ENCODE measurements around the gene WDR59.

Gene WDR59

GRCh38 chr16:75011634-75012307, 26.8 kb upstream of the WDR59 start:
- Histone ChIP-seq H3K9me3 (ENCODE audit: control insufficient read depth, insufficient read depth, low read length) (no peaks in the 10 kb centered on the region), H3K36me3 (ENCODE audit: control insufficient read depth, insufficient read depth, low read length) (no peaks in the 10 kb centered on the region), H3K4me3 (ENCODE audit: low read length) (no peak overlapping the region), H3K27me3 (ENCODE audit: control insufficient read depth, insufficient read depth, low read length) (no peaks in the 10 kb centered on the region), H3K27ac (ENCODE audit: low read length) (no peak overlapping the region), H3K4me1 (ENCODE audit: control insufficient read depth, insufficient read depth, low read length) (peaks cover 3% of the 10 kb centered on the region; the same call in 1 of the 2 replicates)
- DNase-seq (ENCODE audit: low read depth, low spot score), result no peak
- WGBS (ENCODE audit: insufficient coverage, insufficient read length), result no CpG with 5 or more reads among the region's 3 CpGs

DNA sequence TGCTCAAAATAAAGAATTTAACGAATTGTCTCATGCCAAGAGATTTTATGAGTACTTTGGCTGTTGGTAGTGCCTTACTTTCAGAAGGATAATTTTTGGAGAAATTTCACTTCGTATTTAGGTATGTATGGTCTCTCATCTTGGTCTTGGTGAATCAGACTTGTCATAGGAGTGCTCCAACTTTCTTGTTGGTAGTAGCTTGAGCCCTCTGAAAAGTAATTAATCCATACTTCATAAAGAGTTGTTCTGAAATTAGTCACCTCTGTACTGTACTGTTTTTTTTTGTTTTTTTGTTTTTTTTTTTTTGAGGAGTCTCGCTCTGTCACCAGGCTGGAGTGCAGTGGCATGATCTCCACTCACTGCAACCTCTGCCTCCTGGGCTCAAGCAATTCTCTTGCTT, 25.5 kb upstream of the WDR59 start:
- Histone ChIP-seq H3K9me3 (ENCODE audit: control insufficient read depth, insufficient read depth, low read length) (no peaks in the 10 kb centered on the region), H3K27ac (ENCODE audit: low read length) (no peak overlapping the region), H3K4me3 (ENCODE audit: low read length) (no peak overlapping the region), H3K4me1 (ENCODE audit: control insufficient read depth, insufficient read depth, low read length) (peaks cover 3% of the 10 kb centered on the region; the same call in 1 of the 2 replicates), H3K27me3 (ENCODE audit: control insufficient read depth, insufficient read depth, low read length) (no peaks in the 10 kb centered on the region), H3K36me3 (ENCODE audit: control insufficient read depth, insufficient read depth, low read length) (no peaks in the 10 kb centered on the region)
- WGBS (ENCODE audit: insufficient coverage, insufficient read length), result no CpG with 5 or more reads among the region's 3 CpGs
- DNase-seq (ENCODE audit: low read depth, low spot score), result no peak

GRCh38 chr16:75007443-75007842, 22.5 kb upstream of the WDR59 start:
- Histone ChIP-seq H3K36me3 (ENCODE audit: control insufficient read depth, insufficient read depth, low read length) (no peaks in the 10 kb centered on the region), H3K4me3 (ENCODE audit: low read length) (no peak overlapping the region), H3K4me1 (ENCODE audit: control insufficient read depth, insufficient read depth, low read length) (peaks cover 3% of the 10 kb centered on the region; the same call in 1 of the 2 replicates), H3K27ac (ENCODE audit: low read length) (no peak overlapping the region), H3K9me3 (ENCODE audit: control insufficient read depth, insufficient read depth, low read length) (no peaks in the 10 kb centered on the region), H3K27me3 (ENCODE audit: control insufficient read depth, insufficient read depth, low read length) (no peaks in the 10 kb centered on the region)
- no CpG with 5 or more reads among the region's 1 CpG for WGBS (ENCODE audit: insufficient coverage, insufficient read length)
- DNase-seq (ENCODE audit: low read depth, low spot score), result no peak

DNA sequence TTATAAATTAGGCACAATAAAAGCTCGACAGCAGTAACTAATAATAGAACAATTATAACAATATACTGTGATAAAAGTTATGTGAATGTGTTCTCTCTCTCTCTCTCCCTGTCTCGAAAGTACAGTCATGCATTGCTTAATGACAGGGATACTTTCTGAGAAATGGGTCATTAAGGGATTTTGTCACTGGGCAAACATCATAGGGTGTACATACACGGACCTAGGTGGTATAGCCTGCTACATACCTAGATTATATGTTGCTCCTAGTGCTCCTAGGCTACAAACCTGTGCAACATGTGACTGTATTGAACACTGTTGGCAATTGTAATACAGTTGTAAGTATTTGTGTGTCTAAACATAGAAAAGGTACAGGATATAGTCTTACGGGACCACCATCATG, 20.8 kb upstream of the WDR59 start:
- Histone ChIP-seq H3K4me1 (ENCODE audit: control insufficient read depth, insufficient read depth, low read length) (no peaks in the 10 kb centered on the region), H3K9me3 (ENCODE audit: control insufficient read depth, insufficient read depth, low read length) (no peaks in the 10 kb centered on the region), H3K27me3 (ENCODE audit: control insufficient read depth, insufficient read depth, low read length) (no peaks in the 10 kb centered on the region), H3K4me3 (ENCODE audit: low read length) (no peak overlapping the region), H3K27ac (ENCODE audit: low read length) (no peak overlapping the region), H3K36me3 (ENCODE audit: control insufficient read depth, insufficient read depth, low read length) (no peaks in the 10 kb centered on the region)
- WGBS (ENCODE audit: insufficient coverage, insufficient read length), result no CpG with 5 or more reads among the region's 4 CpGs
- no peak for DNase-seq (ENCODE audit: low read depth, low spot score)

DNA sequence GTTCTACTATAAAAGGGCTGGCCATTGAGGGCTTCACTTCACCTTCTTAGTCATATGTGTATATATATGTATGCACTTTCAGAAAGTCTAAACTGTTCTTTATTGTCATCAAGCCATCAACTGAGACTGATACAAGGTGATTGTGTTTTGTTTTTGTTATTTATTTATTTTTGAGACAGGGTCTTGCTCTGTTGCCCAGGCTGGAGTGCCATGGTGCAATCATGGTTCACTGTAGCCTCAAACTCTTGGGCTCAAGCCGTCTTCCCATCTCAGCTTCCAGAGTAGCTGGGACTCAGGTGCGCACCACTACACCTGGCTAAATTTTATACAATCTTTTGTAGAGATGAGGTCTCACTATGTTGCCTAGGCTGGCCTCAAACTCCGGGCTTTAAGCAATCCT, 19.5 kb upstream of the WDR59 start:
- Histone ChIP-seq H3K4me1 (ENCODE audit: control insufficient read depth, insufficient read depth, low read length) (peaks cover 2% of the 10 kb centered on the region; the same call in 1 of the 2 replicates), H3K9me3 (ENCODE audit: control insufficient read depth, insufficient read depth, low read length) (no peaks in the 10 kb centered on the region), H3K27ac (ENCODE audit: low read length) (no peak overlapping the region), H3K27me3 (ENCODE audit: control insufficient read depth, insufficient read depth, low read length) (no peaks in the 10 kb centered on the region; the same call in 1 of the 2 replicates), H3K4me3 (ENCODE audit: low read length) (no peak overlapping the region), H3K36me3 (ENCODE audit: control insufficient read depth, insufficient read depth, low read length) (no peaks in the 10 kb centered on the region)
- no peak for DNase-seq (ENCODE audit: low read depth, low spot score)
- WGBS (ENCODE audit: insufficient coverage, insufficient read length), result no CpG with 5 or more reads among the region's 3 CpGs

DNA sequence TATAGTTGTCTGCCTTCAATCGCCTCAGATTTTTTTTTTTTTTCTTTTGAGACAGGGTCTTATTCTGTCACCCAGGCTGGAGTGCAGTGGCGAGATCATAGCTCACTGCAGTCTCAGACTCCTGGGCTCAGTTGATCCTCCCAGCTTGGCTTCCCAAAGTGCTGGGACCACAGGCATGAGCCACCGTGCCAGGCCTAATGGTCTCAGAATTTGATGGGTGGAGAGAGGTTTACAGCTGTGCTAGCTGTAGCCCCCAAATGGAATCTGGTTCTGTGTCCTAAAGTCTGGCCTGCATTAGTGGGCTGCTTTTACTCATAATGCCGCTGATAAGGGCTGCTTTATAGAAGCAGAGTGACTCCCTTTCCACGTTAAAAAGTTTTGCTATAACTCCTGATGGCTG, 19.0 kb upstream of the WDR59 start:
- no peak overlapping the region for H3K4me3 ChIP-seq (ENCODE audit: low read length)
- H3K27me3 ChIP-seq (ENCODE audit: control insufficient read depth, insufficient read depth, low read length), result no peaks in the 10 kb centered on the region; the same call in 1 of the 2 replicates
- DNase-seq (ENCODE audit: low read depth, low spot score), result no peak
- no peaks in the 10 kb centered on the region for H3K9me3 ChIP-seq (ENCODE audit: control insufficient read depth, insufficient read depth, low read length)
- no peak overlapping the region for H3K27ac ChIP-seq (ENCODE audit: low read length)
- H3K4me1 ChIP-seq (ENCODE audit: control insufficient read depth, insufficient read depth, low read length), result peaks cover 2% of the 10 kb centered on the region; the same call in 1 of the 2 replicates
- WGBS (ENCODE audit: insufficient coverage, insufficient read length), result no CpG with 5 or more reads among the region's 5 CpGs
- H3K36me3 ChIP-seq (ENCODE audit: control insufficient read depth, insufficient read depth, low read length), result no peaks in the 10 kb centered on the region

- H3K27me3 ChIP-seq (ENCODE audit: control insufficient read depth, insufficient read depth, low read length), result no peaks in the 10 kb centered on the region; the same call in 1 of the 2 replicates
- H3K4me1 ChIP-seq (ENCODE audit: control insufficient read depth, insufficient read depth, low read length), result peaks cover 4% of the 10 kb centered on the region; the same call in 1 of the 2 replicates
- H3K9me3 ChIP-seq (ENCODE audit: control insufficient read depth, insufficient read depth, low read length), result no peaks in the 10 kb centered on the region
- DNase-seq (ENCODE audit: low read depth, low spot score), result no peak
- H3K27ac ChIP-seq (ENCODE audit: low read length), result no peak overlapping the region
- no peak overlapping the region for H3K4me3 ChIP-seq (ENCODE audit: low read length)
- no peaks in the 10 kb centered on the region for H3K36me3 ChIP-seq (ENCODE audit: control insufficient read depth, insufficient read depth, low read length)
- WGBS (ENCODE audit: insufficient coverage, insufficient read length), result no CpG with 5 or more reads among the region's 9 CpGs
These were observed 17.6 kb upstream of the WDR59 start for GRCh38 chr16:75002474-75002873.

GRCh38 chr16:75000481-75001081, 15.7 kb upstream of the WDR59 start:
- H3K4me3 ChIP-seq (ENCODE audit: low read length), result peak overlapping the region; percentile 77; the same call in 1 of the 2 replicates
- H3K36me3 ChIP-seq (ENCODE audit: control insufficient read depth, insufficient read depth, low read length), result no peaks in the 10 kb centered on the region
- WGBS (ENCODE audit: insufficient coverage, insufficient read length), result no CpG with 5 or more reads among the region's 15 CpGs
- H3K27me3 ChIP-seq (ENCODE audit: control insufficient read depth, insufficient read depth, low read length), result no peaks in the 10 kb centered on the region; the same call in 1 of the 2 replicates
- DNase-seq (ENCODE audit: low read depth, low spot score), result no peak
- no peak overlapping the region for H3K27ac ChIP-seq (ENCODE audit: low read length)
- H3K9me3 ChIP-seq (ENCODE audit: control insufficient read depth, insufficient read depth, low read length), result no peaks in the 10 kb centered on the region
- peaks cover 4% of the 10 kb centered on the region; the same call in 1 of the 2 replicates for H3K4me1 ChIP-seq (ENCODE audit: control insufficient read depth, insufficient read depth, low read length)

GRCh38 chr16:74999609-75000480, 14.9 kb upstream of the WDR59 start:
- Histone ChIP-seq H3K9me3 (ENCODE audit: control insufficient read depth, insufficient read depth, low read length) (no peaks in the 10 kb centered on the region), H3K27me3 (ENCODE audit: control insufficient read depth, insufficient read depth, low read length) (no peaks in the 10 kb centered on the region; the same call in 1 of the 2 replicates), H3K27ac (ENCODE audit: low read length) (no peak overlapping the region), H3K36me3 (ENCODE audit: control insufficient read depth, insufficient read depth, low read length) (no peaks in the 10 kb centered on the region), H3K4me1 (ENCODE audit: control insufficient read depth, insufficient read depth, low read length) (peaks cover 4% of the 10 kb centered on the region; the same call in 1 of the 2 replicates), H3K4me3 (ENCODE audit: low read length) (peak overlapping the region; percentile 77)
- no peak for DNase-seq (ENCODE audit: low read depth, low spot score)
- WGBS (ENCODE audit: insufficient coverage, insufficient read length), result no CpG with 5 or more reads among the region's 71 CpGs

- Histone ChIP-seq H3K27me3 (ENCODE audit: control insufficient read depth, insufficient read depth, low read length) (no peaks in the 10 kb centered on the region; the same call in 1 of the 2 replicates), H3K36me3 (ENCODE audit: control insufficient read depth, insufficient read depth, low read length) (no peaks in the 10 kb centered on the region), H3K4me3 (ENCODE audit: low read length) (peak overlapping the region; percentile 77), H3K27ac (ENCODE audit: low read length) (no peak overlapping the region), H3K9me3 (ENCODE audit: control insufficient read depth, insufficient read depth, low read length) (no peaks in the 10 kb centered on the region), H3K4me1 (ENCODE audit: control insufficient read depth, insufficient read depth, low read length) (peaks cover 4% of the 10 kb centered on the region; the same call in 1 of the 2 replicates)
- no CpG with 5 or more reads among the region's 44 CpGs for WGBS (ENCODE audit: insufficient coverage, insufficient read length)
- DNase-seq (ENCODE audit: low read depth, low spot score), result no peak
These were observed 14.3 kb upstream of the WDR59 start for GRCh38 chr16:74999219-74999608.

Data from iPS DF 6.9 (cell line).